Keratinocyte (primary cell): Measurements from ENCODE around the gene GALNT9.

Source experiments
- CTCF ChIP-seq, 3 experiments: IDR thresholded peaks in 1 of 3; conservative IDR thresholded peaks in 1 of 3; optimal IDR thresholded peaks in 1 of 3; 2 replicates in 2 of 3; 3 replicates in 1 of 3; pipeline versions ENCODE3 to v1.5.1; 2011; ENCODE audit warnings: low read length in 3 of 3, mild to moderate bottlenecking in 3 of 3, moderate library complexity in 2 of 3, control low read depth in 1 of 3, inconsistent platforms in 1 of 3; ENCODE audit not compliant: insufficient read depth in 2 of 3; ENCODE audit errors: extremely low read depth in 1 of 3
- EZH2 ChIP-seq: IDR thresholded peaks from one replicate; pipeline ENCODE4 v1.6.1; 2012; ENCODE audit warnings: inconsistent platforms, mild to moderate bottlenecking, low read length, moderate library complexity

GRCh38 chr12:132196038-132196872 is 133.1 kb downstream of the GALNT9 start:
- TF ChIP-seq CTCF (optimal IDR thresholded peaks at IDR 0.05 in 1 of 3, IDR thresholded peaks at IDR 0.05 in 1 of 3, conservative IDR thresholded peaks at IDR 0.05 in 1 of 3; ENCODE audit: extremely low read depth in 1 of 3, insufficient read depth in 2 of 3, low read length in 3 of 3) (no peak), EZH2 (no peak)
